ENCODE results near the gene ALMS1.
"Not testable (repeated sequence)": the region's sequence is repeated elsewhere in the genome, so short reads cannot be mapped to it uniquely, and the experiment has no call there.

The ALMS1 gene

GRCh38 chr2:73630662-73631266 is 245.1 kb downstream of the ALMS1 start:
- DNase-seq, result peak; percentile 4

GRCh38 chr2:73636977-73637376 is 251.3 kb downstream of the ALMS1 start:
- not testable (repeated sequence) for DNase-seq

GRCh38 chr2:73638429-73638828 is 252.8 kb downstream of the ALMS1 start:
- no peak for DNase-seq

GRCh38 chr2:73640511-73640911 is 254.9 kb downstream of the ALMS1 start:
- no peak for DNase-seq

GRCh38 chr2:73640946-73641766 is 255.5 kb downstream of the ALMS1 start:
- no peak for DNase-seq

GRCh38 chr2:73641767-73642062 is 256.1 kb downstream of the ALMS1 start:
- DNase-seq, result no peak

GRCh38 chr2:73642338-73643018 is 256.8 kb downstream of the ALMS1 start, which contains the start of gene NAT8:
Gene NAT8 (minus strand): TSS chr2:73642422. CDS start chr2:73641628, 794 bp downstream.
- DNase-seq, result no peak

GRCh38 chr2:73647690-73648089 is 262.1 kb downstream of the ALMS1 start:
- not testable (repeated sequence) for DNase-seq

GRCh38 chr2:73651591-73652230 is 266.1 kb downstream of the ALMS1 start:
- DNase-seq, result no peak

GRCh38 chr2:73652348-73652747 is 266.7 kb downstream of the ALMS1 start:
- DNase-seq, result no peak

- DNase-seq, result no peak
Observed at GRCh38 chr2:73654175-73654574, 268.5 kb downstream of the ALMS1 start.

Measured in CD4-positive, alpha-beta T cell treated with Interleukin-12 subunit alpha and Interleukin-12 subunit beta, for 1 hour (primary cell).